CD4-positive, alpha-beta T cell treated with Interleukin-6 at 100 ng/mL for 8 hours (primary cell): ENCODE results near the gene LINS1.
A peak's percentile ranks its signal among the peaks of the same experiment; 100 is the strongest.

ENCODE experiments used
- DNase-seq: peaks from one replicate; pipeline ENCODE4 v3.0.0-alpha.2; 2020; ENCODE audit warnings: mixed read lengths, low spot score

Gene LINS1

DNA sequence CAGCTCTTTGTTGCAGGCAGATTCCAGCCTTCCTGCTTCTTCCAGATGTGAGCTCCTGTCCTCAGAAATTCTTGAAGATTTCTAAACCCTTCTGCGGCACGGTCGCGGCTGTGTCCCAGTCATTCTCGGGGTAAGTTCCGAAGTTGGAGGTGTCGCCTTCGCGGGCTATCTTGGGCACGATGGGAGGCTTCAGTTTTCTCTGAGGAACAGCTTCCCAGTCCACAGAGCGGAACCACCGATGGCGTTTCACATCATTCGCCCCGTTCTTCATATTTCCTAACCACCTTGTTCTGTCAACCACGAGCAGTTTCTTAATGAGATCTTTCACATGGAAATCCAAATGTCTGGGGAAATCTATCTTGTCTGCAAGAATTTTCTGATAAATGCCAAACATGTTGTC, 48.5 kb downstream of the LINS1 start:
- DNase-seq, result no peak

DNA sequence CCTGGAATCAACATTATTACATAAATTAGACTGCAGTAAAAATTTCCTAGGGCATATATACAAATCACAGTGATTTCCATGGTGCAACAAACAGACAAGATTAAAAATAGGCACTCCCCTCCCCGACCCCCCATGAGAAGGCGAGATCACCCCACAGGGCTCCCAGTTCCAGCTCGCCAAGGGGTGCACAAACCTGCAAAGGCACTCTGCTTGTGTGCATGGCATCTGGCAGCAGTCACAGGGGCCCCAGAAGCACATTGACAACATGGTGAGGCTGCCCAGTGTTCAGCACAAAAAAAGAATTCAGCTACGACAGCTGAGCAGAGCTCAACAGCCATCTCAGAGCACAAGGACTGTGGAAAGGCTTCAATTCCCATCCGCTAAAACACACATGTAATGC, 54.0 kb downstream of the LINS1 start:
- no peak for DNase-seq

DNA sequence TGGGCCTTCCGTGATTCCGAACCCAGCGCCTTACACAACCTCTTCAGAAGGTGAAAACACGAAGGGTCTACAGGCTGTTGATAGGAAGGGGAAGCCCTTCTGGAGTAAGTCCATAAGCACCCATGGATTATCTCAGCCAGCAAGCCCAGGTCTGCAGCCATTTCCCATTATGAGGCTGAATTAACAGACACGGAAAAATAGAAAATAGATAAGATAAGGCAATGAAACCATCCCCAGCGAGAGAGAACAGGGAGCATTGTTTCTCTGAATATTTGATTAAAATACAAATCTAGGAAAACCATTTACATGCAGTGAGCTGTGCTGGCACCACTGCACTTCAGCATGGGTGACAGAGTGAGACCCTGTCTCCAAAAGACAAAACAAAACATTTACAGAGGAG, 57.0 kb downstream of the LINS1 start:
- DNase-seq, result no peak

DNA sequence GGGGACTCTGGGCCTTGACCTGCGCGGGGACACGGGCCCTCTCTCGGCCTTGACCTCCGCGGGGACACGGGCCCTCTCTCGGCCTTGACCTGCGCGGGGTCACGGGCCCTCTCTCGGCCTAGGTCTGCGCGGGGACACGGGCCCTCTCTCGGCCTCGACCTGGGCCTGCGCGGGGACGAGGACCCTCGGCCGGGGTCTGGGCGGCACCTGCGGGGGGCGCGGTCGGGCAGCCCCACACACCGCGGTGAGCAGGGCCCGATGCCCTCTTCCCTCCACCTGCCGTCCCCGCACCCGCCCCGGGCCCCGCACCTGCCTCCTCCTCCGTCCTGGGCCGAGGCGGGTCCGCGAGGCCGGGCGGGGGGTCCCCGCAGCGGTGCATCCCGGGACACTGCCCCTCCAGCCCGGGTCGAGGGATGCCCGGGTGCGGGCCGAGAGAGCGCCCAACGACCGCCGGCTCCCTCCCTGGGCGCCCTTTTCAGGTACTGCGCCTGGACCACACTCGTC, 57.6 kb downstream of the LINS1 start:
- no peak for DNase-seq

DNA sequence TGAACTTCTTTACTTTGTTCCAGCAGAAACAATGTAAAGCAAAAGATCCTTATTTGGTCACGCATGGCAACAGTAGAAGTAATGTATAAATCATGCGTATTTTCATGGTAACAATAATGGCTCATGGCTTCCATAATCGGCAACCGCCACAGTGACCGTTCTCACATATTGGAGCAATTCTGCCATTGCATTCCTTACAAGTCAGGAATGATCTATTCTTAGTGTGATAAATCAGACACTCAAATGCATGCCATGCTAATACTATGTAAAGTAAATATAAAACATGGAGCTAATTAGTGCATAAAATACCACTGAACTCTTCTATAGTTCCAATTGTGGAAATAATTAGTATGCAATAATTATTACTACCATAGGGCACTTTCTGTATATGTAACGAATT, 59.7 kb downstream of the LINS1 start:
- no peak for DNase-seq

DNA sequence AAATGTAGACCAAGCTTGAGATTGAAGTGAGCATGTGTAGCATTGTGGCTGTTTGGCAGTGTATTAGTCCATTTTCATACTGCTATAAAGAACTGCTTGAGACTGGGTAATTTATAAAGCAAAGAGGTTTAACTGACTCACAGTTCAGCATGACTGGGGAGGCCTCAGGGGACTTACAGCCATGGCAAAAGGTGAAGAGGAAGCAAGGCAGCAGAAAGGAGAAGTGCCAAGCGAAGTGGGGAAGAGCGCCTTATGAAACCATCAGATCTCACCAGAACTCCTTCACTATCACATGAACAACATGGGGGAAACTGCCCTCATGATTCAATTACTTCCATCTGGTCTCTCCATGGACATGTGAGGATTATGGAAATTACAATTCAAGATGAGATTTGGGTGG, 64.7 kb downstream of the LINS1 start:
- DNase-seq, result no peak

DNA sequence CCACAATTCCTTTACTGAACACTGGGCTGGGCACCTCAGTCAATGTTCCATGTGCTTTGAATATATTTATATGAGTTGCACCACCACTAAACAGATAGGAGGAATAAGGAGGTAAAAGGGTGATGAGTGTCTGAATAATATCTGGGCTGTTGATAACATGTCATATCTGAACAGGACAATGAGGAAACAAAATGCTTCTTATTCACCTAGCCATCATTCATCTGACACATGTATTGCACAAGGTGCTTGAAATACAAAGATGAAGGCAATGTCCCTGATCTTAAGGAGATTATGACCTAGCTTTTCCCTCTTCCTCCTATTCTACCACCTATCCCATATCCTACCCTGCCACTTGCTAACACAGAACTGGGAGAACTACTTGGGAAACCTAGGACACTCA, 65.3 kb downstream of the LINS1 start:
- DNase-seq, result no peak

DNA sequence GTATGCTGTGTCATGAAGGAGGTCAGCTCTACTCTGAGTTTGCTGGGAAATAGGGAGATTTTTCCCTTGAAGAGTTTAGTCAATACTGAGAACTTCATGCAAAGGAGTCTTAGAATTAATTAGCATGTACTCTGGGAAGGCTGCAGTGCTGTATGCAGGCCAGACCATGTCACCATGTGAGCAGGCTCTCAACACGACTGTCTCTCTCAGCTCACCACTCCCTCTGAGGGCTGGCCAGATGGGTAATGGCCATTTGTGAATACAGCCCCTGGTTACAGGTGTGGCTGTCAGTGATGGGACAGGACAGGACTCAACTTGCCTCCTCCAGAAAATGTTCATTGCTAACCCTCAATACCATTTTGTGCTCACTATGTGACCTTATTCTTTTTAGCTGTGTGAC, 68.1 kb downstream of the LINS1 start:
- no peak for DNase-seq

DNA sequence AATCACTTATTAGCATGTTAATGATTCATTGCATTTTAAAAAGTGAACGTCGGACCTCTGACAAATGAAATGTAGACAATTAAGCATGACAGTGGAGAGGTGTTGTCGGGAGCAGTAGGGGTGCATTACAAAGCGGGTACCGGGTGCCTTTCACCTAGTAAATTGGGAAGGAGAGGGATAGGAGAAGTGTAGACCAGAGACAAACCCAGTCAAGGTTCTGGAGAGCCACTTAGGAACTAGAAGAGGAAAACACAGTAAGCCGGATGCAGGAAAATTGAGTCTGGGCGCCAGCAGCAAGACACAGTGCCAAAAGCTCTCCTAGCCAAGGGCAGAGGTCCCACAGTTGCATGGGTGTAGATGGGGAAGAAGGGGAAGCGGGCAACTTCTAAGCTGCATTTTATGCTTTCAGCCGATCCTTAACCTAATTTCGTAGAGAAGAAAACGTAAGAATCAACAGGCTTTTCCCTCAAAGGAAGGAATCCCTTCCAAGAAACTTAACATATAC, 70.1 kb downstream of the LINS1 start:
- no peak for DNase-seq

DNA sequence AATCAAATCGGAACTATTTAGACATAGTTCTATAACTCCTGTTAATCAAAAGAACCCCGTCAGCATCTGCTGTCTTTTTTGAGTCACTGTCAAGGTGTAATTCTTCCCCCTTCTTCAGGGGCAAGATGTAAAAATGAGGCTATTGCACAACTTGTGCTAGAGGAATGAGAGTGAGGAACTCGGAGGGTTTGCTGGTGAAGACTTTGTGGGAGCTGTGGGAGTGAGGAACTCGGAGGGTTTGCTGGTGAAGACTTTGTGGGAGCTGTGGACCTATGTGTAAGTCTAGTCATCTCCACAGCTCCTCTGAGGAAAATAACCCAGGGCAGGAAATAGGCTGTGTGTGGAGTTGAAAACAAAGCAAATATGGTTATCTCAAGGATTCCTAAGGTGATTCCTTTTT, 70.8 kb downstream of the LINS1 start:
- no peak for DNase-seq

DNA sequence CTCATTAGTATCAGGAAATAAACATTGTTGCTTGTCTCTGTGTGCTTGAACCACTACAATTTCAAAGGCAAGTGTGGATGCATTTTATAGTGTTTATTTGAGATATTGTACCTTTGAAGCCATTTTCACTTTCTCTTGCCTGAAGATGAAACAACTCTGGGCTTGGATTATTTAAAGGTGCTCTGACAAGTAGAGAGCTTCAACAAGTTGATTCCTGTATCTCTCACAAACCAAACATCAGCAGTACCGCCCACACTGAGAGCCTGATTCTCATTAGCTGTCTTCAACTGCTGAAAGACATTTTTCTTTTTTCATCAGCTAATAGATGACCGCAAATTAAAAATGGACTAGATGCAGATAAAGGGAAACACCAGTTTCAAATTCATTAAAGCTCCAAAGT, 72.4 kb downstream of the LINS1 start:
- DNase-seq, result no peak

DNA sequence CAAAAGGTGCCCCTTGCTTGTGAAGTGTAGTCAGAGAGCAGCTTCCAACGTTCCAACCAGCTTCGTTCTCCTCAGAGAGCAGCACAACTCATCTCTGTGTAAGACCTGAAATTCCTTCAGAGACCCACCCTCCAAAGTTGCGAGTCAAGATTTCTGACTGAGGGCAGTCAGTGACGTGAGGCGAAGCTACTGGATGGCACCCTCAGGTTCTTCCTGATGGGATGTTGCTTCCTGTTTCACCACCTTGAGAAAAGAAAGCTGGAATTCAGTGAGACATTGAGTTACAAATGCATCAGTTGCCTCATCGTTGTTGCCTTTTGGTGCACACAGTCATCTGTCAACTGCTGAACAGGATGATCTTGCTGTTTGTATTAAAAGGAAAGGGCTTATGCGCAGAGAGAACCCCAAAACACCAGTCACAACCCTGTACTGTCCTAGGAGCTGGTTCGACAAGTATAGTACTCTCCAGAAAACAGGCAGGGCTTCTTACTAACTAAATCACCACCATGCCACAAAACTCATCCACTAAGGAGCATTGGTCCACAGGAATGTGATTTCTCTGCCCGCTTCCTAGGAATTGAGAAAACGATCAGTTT, 73.1 kb downstream of the LINS1 start, which contains the start of gene CERS3:
CERS3 (minus strand) TSS at position 118 of the 596 bp plus-strand sequence. CDS start 27,101 bp downstream, outside the sequence.
- no peak for DNase-seq

DNA sequence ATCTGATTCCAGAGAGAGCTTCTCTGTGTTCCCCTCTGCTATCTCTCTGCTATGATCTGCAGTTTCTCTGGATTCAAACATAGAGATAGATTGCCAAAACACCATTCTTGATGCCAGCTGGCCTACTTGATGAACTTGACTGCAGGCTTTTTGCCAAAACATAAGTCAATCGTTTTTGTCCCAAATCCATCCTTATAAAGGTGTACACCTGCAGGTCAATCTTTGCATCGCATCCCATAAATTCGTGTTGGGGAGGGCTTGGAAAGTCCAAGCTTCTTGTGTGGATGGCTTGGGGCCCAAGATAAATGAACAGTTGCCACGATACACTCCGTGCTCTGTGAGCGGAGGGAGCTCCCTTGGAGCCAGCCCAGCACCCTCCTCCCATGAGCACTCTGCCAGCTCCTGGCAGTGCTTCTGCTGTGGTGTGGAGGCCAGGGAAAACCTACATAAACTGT, 75.9 kb downstream of the LINS1 start:
- DNase-seq, result no peak

DNA sequence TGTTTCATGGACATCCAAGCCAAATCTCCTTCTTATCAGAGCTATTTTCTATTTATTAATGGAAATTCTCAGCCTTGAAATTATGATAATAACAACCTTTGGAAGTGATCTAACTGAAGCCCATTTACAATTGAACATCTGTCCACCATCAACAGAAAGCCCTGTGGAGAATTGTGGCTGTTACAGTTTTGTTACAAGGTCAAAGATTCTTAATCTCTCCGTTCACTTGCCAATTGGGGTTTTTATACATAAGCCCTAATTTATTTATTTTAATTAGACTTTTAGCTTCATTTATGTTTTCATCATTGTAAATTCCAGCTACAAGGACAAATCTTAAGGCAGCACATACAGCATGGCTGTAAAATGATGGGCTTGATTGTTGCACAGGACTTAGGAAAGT, 76.5 kb downstream of the LINS1 start:
- no peak for DNase-seq

DNA sequence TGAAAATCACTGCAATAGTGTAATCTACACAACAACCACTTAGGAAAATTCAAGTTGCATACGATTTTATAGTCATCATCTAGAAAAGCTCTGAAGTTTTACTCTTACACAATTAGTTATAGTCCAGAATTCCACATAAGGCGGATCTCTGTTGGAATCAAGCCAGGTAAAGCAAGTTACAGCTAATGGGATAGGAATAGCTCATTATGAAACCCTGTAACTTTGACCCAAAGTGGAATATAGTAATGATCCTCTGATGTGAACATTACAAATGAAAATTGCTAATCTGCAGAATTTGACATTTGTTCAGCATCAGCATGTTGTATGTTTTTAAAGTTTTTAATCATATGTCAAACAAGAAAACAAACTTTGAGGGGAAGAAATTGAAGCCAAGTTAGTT, 77.7 kb downstream of the LINS1 start:
- DNase-seq, result no peak

DNA sequence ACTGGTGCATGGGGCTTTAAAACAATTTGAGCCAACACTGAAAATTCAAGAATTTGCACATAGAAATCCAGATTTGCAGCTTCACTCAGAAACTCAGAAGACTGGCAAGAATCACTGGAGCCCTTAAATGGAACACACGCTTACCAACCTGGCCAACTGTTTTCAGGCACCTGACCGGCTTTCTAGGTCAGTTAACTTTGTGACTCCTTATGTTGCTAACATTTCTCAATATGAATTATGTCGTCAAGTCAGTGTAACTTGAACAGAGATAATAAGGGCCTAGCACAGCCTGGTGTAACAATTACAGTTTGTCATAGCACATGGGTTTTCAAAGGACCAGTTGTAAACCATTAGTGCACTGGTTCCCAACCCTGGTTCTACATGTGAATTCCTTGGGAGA, 80.1 kb downstream of the LINS1 start:
- no peak for DNase-seq

DNA sequence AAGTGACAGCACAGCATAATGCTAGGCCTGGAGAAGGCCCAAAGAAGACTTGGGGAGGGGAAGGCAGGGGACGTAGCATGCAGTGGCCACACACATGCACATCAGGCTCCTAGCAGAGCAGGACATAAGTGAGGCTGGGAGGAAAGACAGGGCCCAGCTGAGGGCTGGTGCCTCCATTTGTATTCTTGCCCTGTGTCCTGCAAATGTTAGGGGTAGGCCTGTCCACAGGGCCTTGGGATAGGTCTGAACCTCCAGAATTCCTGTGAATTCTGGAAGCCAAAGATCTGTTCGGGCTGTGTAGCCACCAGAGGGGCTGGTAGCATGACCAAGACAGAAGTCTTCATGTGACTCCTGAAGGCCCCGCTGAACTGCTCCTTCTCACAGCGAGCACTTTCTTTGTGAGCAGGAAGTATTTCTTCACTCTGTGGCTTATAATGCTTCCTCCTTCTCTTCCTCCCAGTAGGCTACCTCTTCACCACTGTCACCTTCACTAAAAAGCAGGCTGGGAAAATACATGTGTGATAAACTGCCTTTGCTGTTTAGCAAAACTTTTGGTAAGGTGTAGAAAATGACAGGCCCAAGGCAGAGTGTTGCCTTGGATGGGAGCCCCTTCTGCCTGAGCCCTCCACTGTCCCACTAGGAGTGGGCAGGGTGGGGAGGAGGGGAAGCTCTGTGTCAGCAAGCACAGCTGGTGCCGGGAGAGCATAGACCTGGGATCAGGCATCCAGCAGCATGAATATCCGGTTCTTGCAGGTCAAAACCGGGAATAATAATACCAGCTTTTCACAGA, 81.7 kb downstream of the LINS1 start:
- peak; percentile 8 for DNase-seq

DNA sequence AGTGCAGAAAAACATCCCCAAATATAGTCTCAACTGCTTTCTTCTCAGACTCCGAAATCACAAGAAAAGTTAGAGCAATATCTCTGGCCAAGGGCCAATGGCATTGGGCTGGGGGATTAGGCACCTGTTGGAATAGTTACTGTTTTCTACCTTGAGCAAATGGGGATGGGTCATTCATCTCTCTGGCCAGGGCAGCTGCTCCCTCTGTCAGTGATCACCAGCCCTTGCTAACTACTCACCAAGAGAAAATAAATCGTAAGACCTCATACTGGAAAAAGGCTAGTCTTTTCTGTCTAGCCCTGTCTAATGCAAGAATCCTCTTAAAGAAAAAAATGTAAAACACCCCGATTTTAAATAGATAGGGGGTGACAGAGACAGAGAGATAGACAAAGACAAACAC, 84.1 kb downstream of the LINS1 start:
- no peak for DNase-seq
